ENCODE data around the gene PIGK. TPM values are rescaled to one million over a fixed set of nuclear protein-coding genes. Genes with fewer than 3 reads are reported as not detected.

PIGK gene
- polyA plus RNA-seq, 1 donor (not counting 4 experiments of a cell fraction or from before 2014, with no cell fraction given), result 29.4 TPM

GRCh38 chr1:77230051-77230450 lies 10.8 kb upstream of the PIGK start:
- no peak overlapping the region for H3K4me3 ChIP-seq (ENCODE audit: control insufficient read depth in 2 of 3, extremely low read depth in 1 of 3, insufficient read depth in 2 of 3, low read depth in 1 of 3, low read length in 3 of 3)
- dilution Hi-C loops (cut with MboI; ENCODE audit: extremely low pct_ligation_motif_present, low sequenced_read_pairs), result no loop called here

GRCh38 chr1:77228836-77229235 lies 9.6 kb upstream of the PIGK start:
- Histone ChIP-seq H3K4me1 (ENCODE audit: control insufficient read depth, extremely low read depth, insufficient read depth, low read length) (no peaks in the 10 kb centered on the region), H2AFZ (ENCODE audit: control insufficient read depth, low read length) (no peak overlapping the region), H3K9ac (ENCODE audit: control insufficient read depth, extremely low read depth, insufficient read depth, low read length) (no peak overlapping the region), H3K79me2 (ENCODE audit: control insufficient read depth, insufficient read depth, low read length) (no peaks in the 10 kb centered on the region), H3K4me3 (ENCODE audit: control insufficient read depth in 2 of 3, extremely low read depth in 1 of 3, insufficient read depth in 2 of 3, low read depth in 1 of 3, low read length in 3 of 3) (no peak overlapping the region), H3K9me3 (ENCODE audit: control insufficient read depth, low read depth, low read length) (no peaks in the 10 kb centered on the region), H3K27me3 (ENCODE audit: control insufficient read depth, extremely low read depth, insufficient read depth, low read length) (no peaks in the 10 kb centered on the region), H3K4me2 (ENCODE audit: control insufficient read depth, extremely low read depth, insufficient read depth, low read depth, low read length) (no peak overlapping the region), H3K9me1 (ENCODE audit: control insufficient read depth, extremely low read depth, insufficient read depth, low read length) (no peaks in the 10 kb centered on the region), H4K20me1 (ENCODE audit: control insufficient read depth, extremely low read depth, insufficient read depth, low read length) (no peaks in the 10 kb centered on the region), H3K36me3 (ENCODE audit: control insufficient read depth in 2 of 2, extremely low read depth in 1 of 2, insufficient read depth in 2 of 2, low read length in 2 of 2) (no peaks in the 10 kb centered on the region), H3K27ac (ENCODE audit: control insufficient read depth, insufficient read depth, low read length) (no peak overlapping the region)
- no peak for TF ChIP-seq CTCF (optimal IDR thresholded peaks at IDR 0.05 in 1 of 3, IDR thresholded peaks at IDR 0.05 in 1 of 3, conservative IDR thresholded peaks at IDR 0.05 in 1 of 3; ENCODE audit: extremely low read depth in 1 of 3, insufficient read depth in 2 of 3, low read length in 3 of 3)
- TF ChIP-seq EZH2 (IDR thresholded peaks at IDR 0.05; ENCODE audit: low read length), result no peak
- dilution Hi-C loops (cut with MboI; ENCODE audit: extremely low pct_ligation_motif_present, low sequenced_read_pairs), result no loop called here
- FAIRE-seq (no peak), DNase-seq (ENCODE audit: low read depth, low spot score) (no peak)

More at GRCh38 chr1:77230051-77230450, 10.8 kb upstream of the PIGK start:
- Histone ChIP-seq H3K4me2 (ENCODE audit: control insufficient read depth, extremely low read depth, insufficient read depth, low read depth, low read length) (no peak overlapping the region), H3K27ac (ENCODE audit: control insufficient read depth, insufficient read depth, low read length) (no peak overlapping the region), H3K9me3 (ENCODE audit: control insufficient read depth, low read depth, low read length) (no peaks in the 10 kb centered on the region), H3K79me2 (ENCODE audit: control insufficient read depth, insufficient read depth, low read length) (no peaks in the 10 kb centered on the region), H4K20me1 (ENCODE audit: control insufficient read depth, extremely low read depth, insufficient read depth, low read length) (no peaks in the 10 kb centered on the region), H3K27me3 (ENCODE audit: control insufficient read depth, extremely low read depth, insufficient read depth, low read length) (no peaks in the 10 kb centered on the region), H2AFZ (ENCODE audit: control insufficient read depth, low read length) (no peak overlapping the region), H3K4me1 (ENCODE audit: control insufficient read depth, extremely low read depth, insufficient read depth, low read length) (no peaks in the 10 kb centered on the region), H3K9me1 (ENCODE audit: control insufficient read depth, extremely low read depth, insufficient read depth, low read length) (no peaks in the 10 kb centered on the region), H3K9ac (ENCODE audit: control insufficient read depth, extremely low read depth, insufficient read depth, low read length) (no peak overlapping the region), H3K36me3 (ENCODE audit: control insufficient read depth in 2 of 2, extremely low read depth in 1 of 2, insufficient read depth in 2 of 2, low read length in 2 of 2) (no peaks in the 10 kb centered on the region)
- no peak for DNase-seq (ENCODE audit: low read depth, low spot score)
- no peak for FAIRE-seq
- no peak for TF ChIP-seq EZH2 (IDR thresholded peaks at IDR 0.05; ENCODE audit: low read length)
- TF ChIP-seq CTCF (optimal IDR thresholded peaks at IDR 0.05 in 1 of 3, IDR thresholded peaks at IDR 0.05 in 1 of 3, conservative IDR thresholded peaks at IDR 0.05 in 1 of 3; ENCODE audit: extremely low read depth in 1 of 3, insufficient read depth in 2 of 3, low read length in 3 of 3), result no peak

Measured in keratinocyte (primary cell).